HFFc6 (cell line): ENCODE data around the gene ZNF385C. TPM values are rescaled to one million over a fixed set of nuclear protein-coding genes. Genes with fewer than 3 reads are reported as not detected.

Experiments used
- DNase-seq: peaks from one replicate; pipeline ENCODE4 v3.0.0-alpha.2; 2018
- H3K27ac Mint-ChIP-seq: 2 replicates; pipeline ENCODE4 v1.8.0; 2020; ENCODE audit warnings: mild to moderate bottlenecking, mixed read lengths
- H3K27me3 Mint-ChIP-seq: 2 replicates; pipeline ENCODE4 v1.8.0; 2021; ENCODE audit warnings: mild to moderate bottlenecking, moderate library complexity, mixed read lengths; ENCODE audit not compliant: insufficient read depth
- H3K36me3 Mint-ChIP-seq: 2 replicates; pipeline ENCODE4 v1.8.0; 2021; ENCODE audit warnings: low read depth, mixed read lengths
- H3K4me1 Mint-ChIP-seq: 2 replicates; pipeline ENCODE4 v1.8.0; 2020; ENCODE audit warnings: low read depth, mixed read lengths
- H3K4me3 Mint-ChIP-seq: 2 replicates; pipeline ENCODE4 v1.8.0; 2020; ENCODE audit warnings: mild to moderate bottlenecking, moderate library complexity, mixed read lengths
- H3K9me3 Mint-ChIP-seq: 2 replicates; pipeline ENCODE4 v1.8.0; 2020; ENCODE audit warnings: mild to moderate bottlenecking, mixed read lengths
- CTCF ChIP-seq: fragments of 200-600 bp; sonication (generic); IDR thresholded peaks from 2 replicates; pipeline ENCODE4 v1.5.0; 2021; ENCODE audit warnings: antibody characterized with exemption, mild to moderate bottlenecking
- total RNA-seq, 6 experiments: library from RNA; stranded (reverse); fragmentation: NEBNext Ultra II Directional; extraction: Animal tissue kit (Norgen Biotek cat#: 25700); gene quantifications; 2 replicates in 1 of 6; 3 replicates in 5 of 6; pipeline ENCODE4 v1.2.3, GENCODE V29; 2021

The ZNF385C gene
- total RNA-seq, 6 experiments from 2014 or later = not detected

- Mint-ChIP-seq H3K27ac (peak overlapping the region; percentile 69), H3K9me3 (no peaks in the 10 kb centered on the region), H3K4me1 (peaks cover 47% of the 10 kb centered on the region), H3K27me3 (no peaks in the 10 kb centered on the region), H3K4me3 (peak overlapping the region; percentile 11), H3K36me3 (peaks cover 46% of the 10 kb centered on the region)
- TF ChIP-seq CTCF = 0 out of 2 replicates have a peak, but pooled peaks have one; percentile 8
- no peak for DNase-seq
Observed at GRCh38 chr17:41996855-41997164, 101.5 kb downstream of the ZNF385C start.

- Mint-ChIP-seq H3K4me3 (no peak overlapping the region), H3K4me1 (peaks cover 35% of the 10 kb centered on the region), H3K36me3 (peaks cover 62% of the 10 kb centered on the region), H3K27me3 (no peaks in the 10 kb centered on the region; the same call in 1 of the 2 replicates), H3K27ac (peak overlapping the region; percentile 69), H3K9me3 (no peaks in the 10 kb centered on the region)
- no peak for TF ChIP-seq CTCF
- DNase-seq = no peak
Observed at GRCh38 chr17:41992576-41992975, 105.7 kb downstream of the ZNF385C start.

GRCh38 chr17:41989702-41990419 lies 108.4 kb downstream of the ZNF385C start:
- TF ChIP-seq CTCF = no peak
- H3K36me3 Mint-ChIP-seq = peaks cover 60% of the 10 kb centered on the region

GRCh38 chr17:41988418-41988817 lies 109.9 kb downstream of the ZNF385C start:
- Mint-ChIP-seq H3K4me3 (no peak overlapping the region), H3K4me1 (peaks cover 19% of the 10 kb centered on the region), H3K9me3 (no peaks in the 10 kb centered on the region), H3K27ac (no peak overlapping the region; the same call in 1 of the 2 replicates), H3K36me3 (peaks cover 59% of the 10 kb centered on the region), H3K27me3 (no peaks in the 10 kb centered on the region; the same call in 1 of the 2 replicates)
- no peak for DNase-seq
- no peak for TF ChIP-seq CTCF

More at GRCh38 chr17:41989702-41990419, 108.4 kb downstream of the ZNF385C start:
- Mint-ChIP-seq H3K4me3 (no peak overlapping the region), H3K27ac (no peak overlapping the region), H3K9me3 (no peaks in the 10 kb centered on the region), H3K27me3 (no peaks in the 10 kb centered on the region; the same call in 1 of the 2 replicates), H3K4me1 (peaks cover 20% of the 10 kb centered on the region)
- no peak for DNase-seq

- TF ChIP-seq CTCF = no peak
- Mint-ChIP-seq H3K36me3 (peaks cover 55% of the 10 kb centered on the region), H3K4me3 (no peak overlapping the region), H3K4me1 (peaks cover 11% of the 10 kb centered on the region), H3K27ac (peak overlapping the region; percentile 9; the same call in 1 of the 2 replicates), H3K9me3 (no peaks in the 10 kb centered on the region), H3K27me3 (no peaks in the 10 kb centered on the region; the same call in 1 of the 2 replicates)
- DNase-seq = no peak
Observed at GRCh38 chr17:41987642-41988041, 110.6 kb downstream of the ZNF385C start.
